Lower leg skin (tissue), 4 donors: ENCODE data around the gene PTGDS. TPM values are rescaled to one million over a fixed set of nuclear protein-coding genes. Genes with fewer than 3 reads are reported as not detected.

ENCODE experiments used
- DNase-seq, 2 donors: peaks; one replicate each; pipeline ENCODE4 v3.0.0-alpha.2; 2019; ENCODE audit warnings: low spot score in 2 of 2
- H3K4me3 ChIP-seq: fragments of 200-600 bp; sonication (generic); 2 replicates; pipeline ENCODE4 v1.5.1; 2017; ENCODE audit warnings: mild to moderate bottlenecking, low read depth; ENCODE audit not compliant: poor library complexity, severe bottlenecking
- POLR2A ChIP-seq, 2 donors: fragments of 450-650 bp; IDR thresholded peaks; one replicate each; pipeline ENCODE4 v1.6.1; 2016 to 2017; ENCODE audit warnings: antibody characterized with exemption in 2 of 2, mild to moderate bottlenecking in 1 of 2, moderate library complexity in 1 of 2
- WGBS, 2 donors: methylation state at CpG; one replicate each; pipeline ENCODE4 v1.1.5; 2018; 5-methylcytosine and 5-hydroxymethylcytosine counted together
- intact Hi-C: fragments of 100-400 bp; cut with DNase I; formaldehyde crosslinking; loops from one replicate; pipeline ENCODE4 v1.15.0; 2023; ENCODE audit warnings: low total_unique reads
- total RNA-seq, 4 donors: library from RNA; depleted of rRNA; stranded (reverse); fragments of >200 nt; gene quantifications; one replicate each; pipeline ENCODE4 v1.1.0, GENCODE V29; 2016
- TF ChIP-seq, protein P1 (sequence below), 3 donors: fragments of 450-650 bp; IDR thresholded peaks; one replicate each; pipeline ENCODE4 v1.5.1; 2016; ENCODE audit warnings: antibody characterized with exemption in 3 of 3, mild to moderate bottlenecking in 3 of 3, moderate library complexity in 2 of 3

The PTGDS gene
- total RNA-seq, 4 donors from 2014 or later = 9.7 to 75.3 (median 14.8) TPM

DNA sequence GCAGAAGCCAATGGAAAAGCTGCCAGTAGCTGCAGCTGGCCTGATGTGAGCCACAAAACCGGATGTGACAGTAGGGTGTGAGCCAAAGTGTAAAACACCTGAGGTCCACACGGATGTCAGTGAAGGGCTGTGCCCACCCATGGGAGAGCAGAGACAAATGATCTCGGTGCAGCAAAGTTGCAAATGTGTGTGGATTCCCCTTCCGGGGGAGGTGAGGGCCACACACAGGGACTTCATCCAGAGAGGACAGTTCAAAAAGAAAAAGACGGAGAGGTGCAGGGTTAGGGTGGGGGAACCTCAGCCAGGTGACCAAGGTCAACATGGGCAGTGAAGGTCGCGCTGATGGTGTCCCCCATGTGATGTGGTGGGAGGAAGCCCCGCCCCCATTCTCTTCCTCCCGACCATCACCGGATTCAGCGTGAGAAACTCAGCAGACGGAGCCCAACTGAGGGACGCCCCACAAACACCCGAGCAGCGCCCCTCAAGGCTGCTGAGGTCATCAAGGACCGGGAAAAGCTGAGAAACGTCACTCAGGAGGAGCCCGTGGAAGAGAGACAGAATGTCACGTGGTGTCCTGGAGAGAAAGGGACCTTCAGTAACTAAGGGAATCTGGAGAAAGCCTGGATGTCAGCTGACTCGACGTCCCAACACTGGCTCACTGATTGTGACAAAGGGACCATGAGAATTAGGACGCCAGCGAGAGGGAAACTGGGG lies 11.4 kb upstream of the PTGDS start:
- H3K4me3 ChIP-seq = no peak overlapping the region
- no peak for TF ChIP-seq POLR2A (IDR thresholded peaks at IDR 0.05)
- TF ChIP-seq, protein P1, sequence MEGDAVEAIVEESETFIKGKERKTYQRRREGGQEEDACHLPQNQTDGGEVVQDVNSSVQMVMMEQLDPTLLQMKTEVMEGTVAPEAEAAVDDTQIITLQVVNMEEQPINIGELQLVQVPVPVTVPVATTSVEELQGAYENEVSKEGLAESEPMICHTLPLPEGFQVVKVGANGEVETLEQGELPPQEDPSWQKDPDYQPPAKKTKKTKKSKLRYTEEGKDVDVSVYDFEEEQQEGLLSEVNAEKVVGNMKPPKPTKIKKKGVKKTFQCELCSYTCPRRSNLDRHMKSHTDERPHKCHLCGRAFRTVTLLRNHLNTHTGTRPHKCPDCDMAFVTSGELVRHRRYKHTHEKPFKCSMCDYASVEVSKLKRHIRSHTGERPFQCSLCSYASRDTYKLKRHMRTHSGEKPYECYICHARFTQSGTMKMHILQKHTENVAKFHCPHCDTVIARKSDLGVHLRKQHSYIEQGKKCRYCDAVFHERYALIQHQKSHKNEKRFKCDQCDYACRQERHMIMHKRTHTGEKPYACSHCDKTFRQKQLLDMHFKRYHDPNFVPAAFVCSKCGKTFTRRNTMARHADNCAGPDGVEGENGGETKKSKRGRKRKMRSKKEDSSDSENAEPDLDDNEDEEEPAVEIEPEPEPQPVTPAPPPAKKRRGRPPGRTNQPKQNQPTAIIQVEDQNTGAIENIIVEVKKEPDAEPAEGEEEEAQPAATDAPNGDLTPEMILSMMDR (IDR thresholded peaks at IDR 0.05) = no peak
- intact Hi-C loops = no loop called here
- 17 to 31% methylated on average over 19 to 23 of the region's 23 CpGs for WGBS, 2 donors
- DNase-seq = no peak

DNA sequence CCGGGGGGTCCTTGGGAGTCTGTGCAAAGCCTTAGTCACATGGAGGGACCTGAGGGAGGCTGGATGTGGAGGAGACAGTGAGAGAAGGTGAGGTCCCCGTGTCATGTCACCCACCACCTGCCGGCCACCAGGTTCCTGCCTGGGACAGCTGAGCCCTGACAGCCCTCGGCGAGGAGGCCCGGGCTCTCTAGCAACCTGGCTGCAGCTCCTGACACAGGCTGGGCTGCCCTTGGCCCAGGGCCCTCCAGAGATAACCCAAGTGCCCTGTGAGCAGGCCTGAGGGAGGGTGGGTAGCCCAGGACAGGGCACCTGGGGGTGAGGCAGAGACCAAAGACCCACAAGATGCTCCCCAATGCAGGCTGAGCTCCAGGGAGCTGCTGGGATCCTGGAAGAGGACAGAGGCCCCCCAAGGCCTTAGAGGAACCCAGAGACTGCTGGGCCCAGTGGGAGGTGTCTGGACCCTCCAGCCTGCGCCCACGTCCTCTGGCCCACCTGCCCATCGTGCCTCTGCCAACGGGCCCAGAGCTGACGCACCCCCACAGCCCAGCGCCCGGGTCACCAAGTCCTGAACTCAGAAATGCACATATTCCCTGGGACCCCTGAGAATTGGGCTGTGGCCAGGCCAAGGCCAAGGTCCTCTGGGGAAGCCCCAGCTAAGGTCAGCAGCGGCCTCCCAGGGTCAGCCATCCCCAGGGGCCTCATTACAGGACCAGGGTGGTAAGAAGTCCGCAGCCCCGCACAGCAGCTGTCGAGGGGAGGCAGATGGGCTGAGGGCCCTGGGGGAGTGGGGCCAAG lies 8.8 kb upstream of the PTGDS start:
- H3K4me3 ChIP-seq = no peak overlapping the region
- WGBS, 2 donors = 77 to 78% methylated on average over 15 to 17 of the region's 17 CpGs
- DNase-seq = no peak
- intact Hi-C loops = no loop called here
- TF ChIP-seq POLR2A (IDR thresholded peaks at IDR 0.05) = no peak
- TF ChIP-seq, protein P1 (IDR thresholded peaks at IDR 0.05) = no peak

DNA sequence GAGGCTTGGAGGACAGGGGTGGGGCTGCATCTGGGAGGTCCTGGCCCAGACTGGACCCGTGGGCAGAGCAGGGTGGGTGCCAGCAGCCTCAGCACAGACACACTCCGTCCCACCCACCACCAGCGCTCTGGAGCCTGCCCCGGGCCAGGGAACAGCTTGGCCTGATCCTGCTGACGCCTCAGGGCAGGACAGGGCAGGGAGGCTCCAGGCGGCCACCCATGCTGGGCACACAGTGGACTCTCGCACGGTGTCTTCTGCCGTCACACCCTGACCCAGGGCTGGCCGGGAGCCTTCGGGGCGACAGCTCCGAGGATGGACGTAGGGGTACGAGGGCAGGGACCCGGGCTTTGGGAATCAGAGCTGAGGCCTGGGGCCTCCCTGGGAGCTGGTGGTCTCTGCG lies 8.2 kb upstream of the PTGDS start:
- DNase-seq = no peak
- no peak overlapping the region for H3K4me3 ChIP-seq
- intact Hi-C loops = no loop called here
- 74% methylated on average over 13 to 17 of the region's 17 CpGs for WGBS, 2 donors
- TF ChIP-seq, protein P1 (IDR thresholded peaks at IDR 0.05) = no peak
- no peak for TF ChIP-seq POLR2A (IDR thresholded peaks at IDR 0.05)

DNA sequence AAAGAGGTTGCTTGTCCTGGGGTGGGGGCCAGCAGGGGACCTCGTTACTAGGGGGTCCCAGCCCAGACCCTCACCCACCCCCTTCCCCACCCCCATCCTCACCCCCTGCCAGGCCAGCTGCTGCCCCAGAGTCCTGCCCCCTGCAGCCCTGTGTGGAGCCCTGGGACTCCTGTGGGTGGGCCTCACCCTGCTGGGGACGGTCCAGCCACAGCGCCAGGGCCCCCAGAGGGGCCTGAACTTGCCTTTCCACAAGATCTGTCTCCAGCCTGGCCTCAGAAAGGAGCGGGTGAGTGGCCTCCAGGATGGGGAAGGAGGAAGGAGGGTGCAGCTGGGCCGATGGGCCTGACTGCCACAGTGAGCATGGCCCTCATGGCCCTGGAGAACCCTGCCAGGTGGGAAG lies 7.5 kb upstream of the PTGDS start:
- 75 to 88% methylated on average over 5 of the region's 5 CpGs for WGBS, 2 donors
- no peak for DNase-seq

DNA sequence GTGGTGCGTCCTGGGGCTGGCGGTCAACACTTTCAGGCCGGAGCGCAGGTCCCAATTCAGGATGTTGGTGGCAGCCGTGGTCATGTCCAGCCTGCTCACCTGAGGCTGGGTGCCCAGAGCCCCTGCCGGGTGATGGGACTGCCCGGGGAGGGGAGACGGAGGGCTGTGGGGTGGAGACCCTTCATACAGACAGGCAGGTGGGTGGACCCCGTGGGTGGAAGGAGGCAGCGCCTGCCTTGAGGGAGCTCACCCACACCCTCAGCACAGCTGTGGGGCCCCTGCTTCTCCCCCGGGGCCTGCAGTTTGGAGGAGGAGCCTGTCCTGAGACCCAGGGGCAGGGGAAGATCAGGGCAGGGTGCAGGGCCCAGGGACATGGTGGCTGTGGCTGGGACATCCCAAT lies 6.9 kb upstream of the PTGDS start:
- intact Hi-C loops = no loop called here

More for the DNA sequence above, 7.5 kb upstream of the PTGDS start:
- intact Hi-C loops = no loop called here
- TF ChIP-seq, protein P1 (IDR thresholded peaks at IDR 0.05) = no peak
- no peak for TF ChIP-seq POLR2A (IDR thresholded peaks at IDR 0.05)
- H3K4me3 ChIP-seq = no peak overlapping the region

More for the DNA sequence above, 6.9 kb upstream of the PTGDS start:
- no peak overlapping the region for H3K4me3 ChIP-seq
- DNase-seq = no peak
- TF ChIP-seq, protein P1 (IDR thresholded peaks at IDR 0.05) = no peak
- no peak for TF ChIP-seq POLR2A (IDR thresholded peaks at IDR 0.05)
- WGBS, 2 donors = 85 to 89% methylated on average over 9 to 10 of the region's 11 CpGs
